T-helper 2 cell (primary cell): Measurements from ENCODE around the gene PSMB2.

Experiments
- DNase-seq, 5 experiments: peaks; one replicate each; pipeline versions ENCODE4 v3.0.0 to v3.0.0-alpha.2; 2012 to 2022

The PSMB2 gene

GRCh38 chr1:35642471-35642955 is 1.2 kb upstream of the PSMB2 start:
- DNase-seq = peak in 2 of 5 experiments; percentile 3 to 32

- DNase-seq = no peak
Measured at GRCh38 chr1:35640380-35641232, 720 bp downstream of the PSMB2 start.

GRCh38 chr1:35637401-35637809 is 3.9 kb downstream of the PSMB2 start:
- DNase-seq = peak in 2 of 5 experiments; percentile 21 to 55

- no peak for DNase-seq
Measured at GRCh38 chr1:35633547-35633946, 7.8 kb downstream of the PSMB2 start.

- peak in 1 of 5 experiments; percentile 59 for DNase-seq
Measured at GRCh38 chr1:35631396-35631795, 9.9 kb downstream of the PSMB2 start.

GRCh38 chr1:35629051-35629450 is 12.3 kb downstream of the PSMB2 start:
- no peak for DNase-seq

GRCh38 chr1:35623832-35624231 is 17.5 kb downstream of the PSMB2 start:
- DNase-seq = no peak

- no peak for DNase-seq
Measured at GRCh38 chr1:35622510-35623178, 18.7 kb downstream of the PSMB2 start.

GRCh38 chr1:35619237-35620121 is 21.8 kb downstream of the PSMB2 start:
- no peak for DNase-seq

GRCh38 chr1:35615440-35615839 is 25.9 kb downstream of the PSMB2 start:
- no peak for DNase-seq

GRCh38 chr1:35611655-35612054 is 29.7 kb downstream of the PSMB2 start:
- no peak for DNase-seq

GRCh38 chr1:35605867-35606182 is 35.5 kb downstream of the PSMB2 start:
- DNase-seq = no peak

GRCh38 chr1:35605071-35605866 is 36.1 kb downstream of the PSMB2 start:
- no peak for DNase-seq

GRCh38 chr1:35603941-35604340 is 37.4 kb downstream of the PSMB2 start:
- DNase-seq = no peak

GRCh38 chr1:35603468-35603867 is 37.9 kb downstream of the PSMB2 start:
- no peak for DNase-seq

- no peak for DNase-seq
Measured at GRCh38 chr1:35600593-35600992, 40.7 kb downstream of the PSMB2 start.

- DNase-seq = no peak
Measured at GRCh38 chr1:35599411-35599810, 41.9 kb downstream of the PSMB2 start.

GRCh38 chr1:35598895-35599294 is 42.4 kb downstream of the PSMB2 start:
- no peak for DNase-seq

GRCh38 chr1:35597870-35598269 is 43.5 kb downstream of the PSMB2 start:
- no peak for DNase-seq

- DNase-seq = no peak
Measured at GRCh38 chr1:35595684-35596083, 45.6 kb downstream of the PSMB2 start.

GRCh38 chr1:35594005-35594760 is 47.1 kb downstream of the PSMB2 start:
- no peak for DNase-seq
